Tibial nerve (tissue), 4 donors: ENCODE data around the gene DUSP6. TPM values are rescaled to one million over a fixed set of nuclear protein-coding genes. Genes with fewer than 3 reads are reported as not detected.

Source experiments
- DNase-seq, 2 donors: peaks; one replicate each; pipeline ENCODE4 v3.0.0-alpha.2; 2019; ENCODE audit warnings: low spot score in 2 of 2
- H3K27ac ChIP-seq, 4 donors: fragments of 200-600 bp; sonication (generic) in 3 of 4; one replicate each; pipeline ENCODE4 v1.5.1; 2017 to 2019; ENCODE audit warnings: mild to moderate bottlenecking in 1 of 4
- H3K27me3 ChIP-seq, 2 donors: fragments of 200-600 bp; sonication (generic) in 1 of 2; one replicate each; pipeline versions ENCODE4 v1.5.1 to v1.6.0; 2017 to 2019
- H3K36me3 ChIP-seq, 3 donors: fragments of 200-600 bp; sonication (generic); one replicate each; pipeline ENCODE4 v1.5.1; 2018 to 2019
- H3K4me1 ChIP-seq, 4 donors: fragments of 200-600 bp; sonication (generic) in 3 of 4; one replicate each; pipeline ENCODE4 v1.5.1; 2017 to 2019
- H3K4me3 ChIP-seq, 4 donors: fragments of 200-600 bp; sonication (generic) in 3 of 4; one replicate each; pipeline ENCODE4 v1.5.1; 2017 to 2019; ENCODE audit warnings: mild to moderate bottlenecking in 1 of 4, moderate library complexity in 1 of 4
- H3K9me3 ChIP-seq, 4 donors: fragments of 200-600 bp; sonication (generic) in 3 of 4; one replicate each; pipeline ENCODE4 v1.5.1; 2017 to 2019
- EP300 ChIP-seq, 2 donors: sonication (generic); formaldehyde crosslinking; IDR thresholded peaks; one replicate each; pipeline ENCODE4 v1.6.1; 2017; ENCODE audit warnings: antibody characterized with exemption in 2 of 2, mild to moderate bottlenecking in 1 of 2
- POLR2A ChIP-seq, 2 donors: fragments of 450-650 bp; IDR thresholded peaks; one replicate each; pipeline ENCODE4 v1.6.1; 2017; ENCODE audit warnings: antibody characterized with exemption in 2 of 2, mild to moderate bottlenecking in 2 of 2, moderate library complexity in 2 of 2
- WGBS, 2 donors: methylation state at CpG; one replicate each; pipeline ENCODE4 v1.1.5; 2018; 5-methylcytosine and 5-hydroxymethylcytosine counted together
- total RNA-seq, 4 donors: library from RNA; depleted of rRNA; stranded (reverse); fragments of >200 nt; gene quantifications; one replicate each; pipeline ENCODE4 v1.1.0, GENCODE V29; 2016
- TF ChIP-seq, protein P1 (sequence below), 5 experiments: fragments of 200-600 bp in 3 of 5; fragments of 450-650 bp in 2 of 5; sonication (generic) in 3 of 5; IDR thresholded peaks; one replicate each; pipeline ENCODE4 v1.5.1; 2016 to 2019; ENCODE audit warnings: antibody characterized with exemption in 5 of 5, mild to moderate bottlenecking in 3 of 5, moderate library complexity in 2 of 5

Gene DUSP6
- total RNA-seq, 4 donors from 2014 or later = 66.5 to 85.2 (median 72.8) TPM

- Histone ChIP-seq H3K36me3 (peaks cover 0 to 12% (median 0%) of the 10 kb centered on the region in 3 donors), H3K9me3 (no peaks in the 10 kb centered on the region), H3K4me3 (no peak overlapping the region), H3K27me3 (no peaks in the 10 kb centered on the region), H3K4me1 (peaks cover 0 to 51% (median 11%) of the 10 kb centered on the region in 4 donors), H3K27ac (no peak overlapping the region)
- TF ChIP-seq POLR2A (IDR thresholded peaks at IDR 0.05) = no peak
- TF ChIP-seq, protein P1, sequence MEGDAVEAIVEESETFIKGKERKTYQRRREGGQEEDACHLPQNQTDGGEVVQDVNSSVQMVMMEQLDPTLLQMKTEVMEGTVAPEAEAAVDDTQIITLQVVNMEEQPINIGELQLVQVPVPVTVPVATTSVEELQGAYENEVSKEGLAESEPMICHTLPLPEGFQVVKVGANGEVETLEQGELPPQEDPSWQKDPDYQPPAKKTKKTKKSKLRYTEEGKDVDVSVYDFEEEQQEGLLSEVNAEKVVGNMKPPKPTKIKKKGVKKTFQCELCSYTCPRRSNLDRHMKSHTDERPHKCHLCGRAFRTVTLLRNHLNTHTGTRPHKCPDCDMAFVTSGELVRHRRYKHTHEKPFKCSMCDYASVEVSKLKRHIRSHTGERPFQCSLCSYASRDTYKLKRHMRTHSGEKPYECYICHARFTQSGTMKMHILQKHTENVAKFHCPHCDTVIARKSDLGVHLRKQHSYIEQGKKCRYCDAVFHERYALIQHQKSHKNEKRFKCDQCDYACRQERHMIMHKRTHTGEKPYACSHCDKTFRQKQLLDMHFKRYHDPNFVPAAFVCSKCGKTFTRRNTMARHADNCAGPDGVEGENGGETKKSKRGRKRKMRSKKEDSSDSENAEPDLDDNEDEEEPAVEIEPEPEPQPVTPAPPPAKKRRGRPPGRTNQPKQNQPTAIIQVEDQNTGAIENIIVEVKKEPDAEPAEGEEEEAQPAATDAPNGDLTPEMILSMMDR (IDR thresholded peaks at IDR 0.05) = no peak
- no peak for TF ChIP-seq EP300 (IDR thresholded peaks at IDR 0.05)
- no peak for DNase-seq
- 53 to 72% methylated on average over 7 of the region's 7 CpGs for WGBS, 2 donors
These were observed 5.0 kb upstream of the DUSP6 start for GRCh38 chr12:89357297-89357730.

- WGBS, 2 donors = 66% methylated on average over 4 of the region's 4 CpGs
- Histone ChIP-seq H3K9me3 (no peaks in the 10 kb centered on the region), H3K36me3 (peaks cover 0 to 4% (median 0%) of the 10 kb centered on the region in 3 donors), H3K4me3 (peak overlapping the region in 1 of 4 donors; percentile 85), H3K4me1 (peaks cover 0 to 44% (median 11%) of the 10 kb centered on the region in 4 donors), H3K27ac (peak overlapping the region in 2 of 4 donors; percentile 10 to 97), H3K27me3 (no peaks in the 10 kb centered on the region)
- DNase-seq = no peak
- TF ChIP-seq EP300 (IDR thresholded peaks at IDR 0.05) (no peak), POLR2A (IDR thresholded peaks at IDR 0.05) (no peak)
- TF ChIP-seq, protein P1 (IDR thresholded peaks at IDR 0.05) = no peak
These were observed 3.9 kb upstream of the DUSP6 start for GRCh38 chr12:89356069-89356665.

GRCh38 chr12:89355243-89356068 lies 3.2 kb upstream of the DUSP6 start:
- TF ChIP-seq, protein P1 (IDR thresholded peaks at IDR 0.05) = peak in 2 of 5 experiments; percentile 17 to 24
- TF ChIP-seq POLR2A (IDR thresholded peaks at IDR 0.05) (no peak), EP300 (IDR thresholded peaks at IDR 0.05) (no peak)
- DNase-seq = no peak
- H3K9me3 ChIP-seq = no peaks in the 10 kb centered on the region
- H3K4me3 ChIP-seq = peak overlapping the region in 3 of 4 donors; percentile 75 to 93 (median 85)
- 56 to 61% methylated on average over 18 of the region's 18 CpGs for WGBS, 2 donors
- peaks cover 0 to 4% (median 0%) of the 10 kb centered on the region in 3 donors for H3K36me3 ChIP-seq
- H3K27ac ChIP-seq = peak overlapping the region in 3 of 4 donors; percentile 94 to 98 (median 97)
- H3K4me1 ChIP-seq = peaks cover 0 to 41% (median 11%) of the 10 kb centered on the region in 4 donors
- no peaks in the 10 kb centered on the region for H3K27me3 ChIP-seq

DNA sequence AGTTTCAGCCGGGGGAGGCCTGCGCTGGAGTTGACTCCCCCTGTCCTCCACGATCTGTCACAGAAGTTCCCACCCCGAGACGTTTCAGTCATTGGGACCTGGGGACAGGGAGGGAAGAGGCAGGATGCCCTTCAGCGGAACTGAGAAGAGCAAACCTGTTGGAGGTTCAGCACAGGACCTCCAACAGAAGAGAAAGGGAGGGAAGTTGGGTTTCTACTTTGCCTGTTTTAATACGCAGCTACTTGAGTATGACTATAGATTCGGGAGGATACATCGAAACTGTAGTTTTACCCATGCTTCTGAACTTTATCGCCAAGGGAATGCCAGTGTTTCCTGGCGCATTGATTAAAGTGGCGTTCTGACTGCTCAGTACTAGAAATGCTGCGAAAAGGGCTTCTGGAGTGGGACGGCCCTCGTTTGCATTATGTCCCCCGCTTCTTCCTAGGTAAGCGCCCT lies 2.3 kb upstream of the DUSP6 start:
- H3K4me1 ChIP-seq = peaks cover 0 to 37% (median 11%) of the 10 kb centered on the region in 4 donors
- WGBS, 2 donors = 26 to 38% methylated on average over 17 of the region's 17 CpGs

More for the DNA sequence above, 2.3 kb upstream of the DUSP6 start:
- no peak for DNase-seq
- Histone ChIP-seq H3K36me3 (peaks cover 0 to 1% (median 0%) of the 10 kb centered on the region in 3 donors), H3K27ac (peak overlapping the region; percentile 94 to 98 (median 97)), H3K4me3 (peak overlapping the region; percentile 75 to 93 (median 87)), H3K9me3 (no peaks in the 10 kb centered on the region), H3K27me3 (no peaks in the 10 kb centered on the region)
- TF ChIP-seq EP300 (IDR thresholded peaks at IDR 0.05) (no peak), POLR2A (IDR thresholded peaks at IDR 0.05) (no peak)
- TF ChIP-seq, protein P1 (IDR thresholded peaks at IDR 0.05) = no peak
